C4-2B (cell line): ENCODE results near the gene SEMA4D.
"Not testable (repeated sequence)": the region's sequence is repeated elsewhere in the genome, so short reads cannot be mapped to it uniquely, and the experiment has no call there.

Source experiments
- H3K27ac ChIP-seq: fragments of 450-650 bp; 2 replicates; pipeline ENCODE4 v1.5.1; 2017
- ZFX ChIP-seq: fragments of 450-650 bp; IDR thresholded peaks from 2 replicates; pipeline ENCODE4 v1.6.1; 2017
- TF ChIP-seq, protein P1 (sequence below): fragments of 450-650 bp; conservative IDR thresholded peaks from 2 replicates; pipeline ENCODE4 v1.5.1; 2017; ENCODE audit warnings: mild to moderate bottlenecking

SEMA4D gene

DNA sequence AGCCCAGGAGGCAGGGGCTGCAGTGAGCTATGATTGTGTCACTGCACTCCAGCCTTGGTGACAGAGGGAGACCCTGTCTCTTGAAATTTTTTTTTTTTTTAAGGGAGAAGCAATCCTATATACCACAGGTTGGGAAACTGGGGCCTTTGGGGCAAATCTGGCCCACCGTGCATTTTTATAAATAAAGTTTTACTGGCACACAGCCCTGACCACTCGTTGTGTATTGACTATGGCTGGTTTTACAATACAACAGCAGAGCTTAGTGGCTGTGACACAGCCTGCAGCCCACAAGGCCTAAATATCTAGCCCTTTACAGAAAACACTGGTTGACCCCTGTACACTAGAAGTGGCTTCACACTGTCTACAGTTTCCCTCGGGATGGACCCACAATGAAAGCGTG is 121.6 kb downstream of the SEMA4D start:
- H3K27ac ChIP-seq, result no peak overlapping the region
- no peak for TF ChIP-seq ZFX
- TF ChIP-seq, protein P1, sequence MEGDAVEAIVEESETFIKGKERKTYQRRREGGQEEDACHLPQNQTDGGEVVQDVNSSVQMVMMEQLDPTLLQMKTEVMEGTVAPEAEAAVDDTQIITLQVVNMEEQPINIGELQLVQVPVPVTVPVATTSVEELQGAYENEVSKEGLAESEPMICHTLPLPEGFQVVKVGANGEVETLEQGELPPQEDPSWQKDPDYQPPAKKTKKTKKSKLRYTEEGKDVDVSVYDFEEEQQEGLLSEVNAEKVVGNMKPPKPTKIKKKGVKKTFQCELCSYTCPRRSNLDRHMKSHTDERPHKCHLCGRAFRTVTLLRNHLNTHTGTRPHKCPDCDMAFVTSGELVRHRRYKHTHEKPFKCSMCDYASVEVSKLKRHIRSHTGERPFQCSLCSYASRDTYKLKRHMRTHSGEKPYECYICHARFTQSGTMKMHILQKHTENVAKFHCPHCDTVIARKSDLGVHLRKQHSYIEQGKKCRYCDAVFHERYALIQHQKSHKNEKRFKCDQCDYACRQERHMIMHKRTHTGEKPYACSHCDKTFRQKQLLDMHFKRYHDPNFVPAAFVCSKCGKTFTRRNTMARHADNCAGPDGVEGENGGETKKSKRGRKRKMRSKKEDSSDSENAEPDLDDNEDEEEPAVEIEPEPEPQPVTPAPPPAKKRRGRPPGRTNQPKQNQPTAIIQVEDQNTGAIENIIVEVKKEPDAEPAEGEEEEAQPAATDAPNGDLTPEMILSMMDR, result no peak

DNA sequence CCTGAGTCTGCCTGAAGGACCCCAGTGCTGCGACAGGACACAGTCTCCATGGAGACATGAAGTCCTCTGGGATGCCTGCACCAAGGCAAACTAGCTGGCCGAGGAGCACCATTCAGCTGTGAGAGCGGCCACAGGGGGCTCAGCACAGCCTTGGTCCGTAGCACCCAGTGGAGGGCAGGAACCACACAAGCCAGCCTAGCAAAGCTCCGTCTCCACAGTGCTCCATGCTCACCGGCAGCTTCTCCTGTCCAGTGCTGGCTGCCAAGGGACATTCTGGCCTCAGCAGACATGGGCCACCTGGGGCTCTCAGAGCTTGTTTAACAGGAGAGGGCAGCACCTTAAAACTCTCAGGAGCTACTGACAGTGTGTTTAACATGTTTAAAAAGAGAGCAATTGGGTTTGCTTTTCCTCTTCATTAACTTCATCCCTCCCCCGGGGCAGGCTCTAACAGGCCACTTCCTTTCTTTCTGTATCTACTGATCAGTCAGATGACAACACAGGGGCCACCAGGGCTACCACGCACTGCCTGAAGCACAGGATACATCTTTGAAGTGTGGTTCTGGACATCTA is 122.6 kb downstream of the SEMA4D start:
- TF ChIP-seq ZFX, result no peak
- TF ChIP-seq, protein P1, result no peak
- no peak overlapping the region for H3K27ac ChIP-seq

DNA sequence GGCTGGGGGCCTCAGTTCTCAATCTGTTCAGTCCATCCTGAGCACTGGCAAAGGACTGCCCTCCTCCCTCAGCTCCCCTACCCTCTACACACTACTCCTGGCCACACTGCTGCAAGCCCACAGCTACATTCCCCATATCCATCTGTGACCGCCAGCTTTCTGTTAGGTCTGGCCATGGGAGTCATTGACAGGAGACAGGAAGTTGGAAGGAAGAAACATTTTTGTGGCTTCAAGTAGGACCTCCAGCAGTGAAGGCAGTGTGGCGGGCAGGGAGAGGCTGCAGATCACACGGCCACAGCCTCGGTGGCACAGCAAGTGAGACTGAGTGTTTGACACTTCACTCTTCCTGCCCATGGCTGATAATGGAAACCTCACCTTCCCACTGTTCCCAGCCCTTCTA is 123.7 kb downstream of the SEMA4D start:
- TF ChIP-seq, protein P1, result no peak
- TF ChIP-seq ZFX, result no peak
- H3K27ac ChIP-seq, result no peak overlapping the region

DNA sequence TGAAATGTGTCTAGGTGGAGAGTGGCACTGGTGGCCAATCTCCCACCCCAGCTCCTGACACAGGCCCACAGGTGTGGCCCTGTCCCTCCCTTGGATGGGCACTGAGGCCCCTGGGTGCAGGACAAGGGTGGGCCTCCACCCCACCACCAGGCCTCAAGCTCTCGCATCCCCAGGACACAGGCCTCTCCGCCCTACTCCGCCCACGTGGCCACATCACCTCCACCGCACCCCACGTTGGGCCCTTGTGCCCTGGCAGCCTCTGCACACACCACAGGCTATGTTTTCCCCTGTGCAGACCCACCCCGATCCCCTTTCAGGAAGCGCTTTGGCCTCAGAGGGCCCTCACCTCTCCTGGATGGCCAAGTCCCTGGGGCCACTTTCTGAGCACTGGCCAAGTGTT is 124.9 kb downstream of the SEMA4D start:
- no peak overlapping the region for H3K27ac ChIP-seq
- TF ChIP-seq ZFX, result no peak
- TF ChIP-seq, protein P1, result no peak

DNA sequence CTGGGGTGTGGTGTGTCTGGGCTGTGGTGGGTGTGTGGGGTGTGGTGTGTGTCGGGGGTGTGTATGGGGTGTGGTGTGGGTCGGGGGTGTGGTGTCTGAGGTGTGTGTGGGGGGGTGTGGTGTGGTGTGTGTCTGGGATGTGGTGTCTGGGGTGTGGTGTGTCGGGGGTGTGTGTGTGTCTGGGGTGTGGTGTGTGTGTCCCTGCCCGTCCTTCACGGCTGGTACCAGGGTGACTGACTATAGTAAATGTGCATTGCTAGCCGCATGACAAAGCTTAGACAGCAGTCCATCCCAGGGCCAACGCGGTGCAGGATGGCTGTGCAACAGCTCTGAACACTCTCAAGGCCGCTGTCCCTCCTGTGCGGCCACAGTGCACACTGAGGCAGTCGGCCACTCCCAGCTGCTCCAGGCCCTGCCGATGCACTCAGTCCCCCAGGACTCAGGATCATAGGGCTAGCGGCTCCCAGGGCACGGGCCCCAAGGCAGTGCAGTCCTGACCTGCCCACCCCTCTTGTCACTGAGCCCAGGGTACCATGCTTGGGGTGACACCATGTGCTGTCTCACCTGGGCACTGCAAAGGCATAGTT is 125.6 kb downstream of the SEMA4D start:
- no peak overlapping the region for H3K27ac ChIP-seq

DNA sequence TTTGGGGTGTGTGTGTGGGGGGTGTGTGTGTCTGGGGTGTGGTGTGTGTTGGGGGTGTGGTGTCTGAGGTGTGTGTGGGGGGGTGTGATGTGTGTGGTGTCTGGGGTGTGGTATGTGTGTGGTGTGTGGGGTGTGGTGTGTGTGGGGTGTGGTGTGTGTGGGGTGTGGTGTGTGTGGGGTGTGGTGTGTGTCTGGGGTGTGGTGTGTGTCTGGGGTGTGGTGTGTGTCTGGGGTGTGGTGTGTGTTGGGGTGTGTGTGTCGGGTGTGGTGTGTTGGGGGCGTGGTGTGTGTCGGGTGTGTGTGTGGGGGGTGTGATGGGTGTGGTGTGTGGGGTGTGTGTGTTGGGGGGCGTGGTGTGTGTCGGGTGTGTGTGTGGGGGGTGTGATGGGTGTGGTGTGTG is 126.1 kb downstream of the SEMA4D start:
- not testable (repeated sequence) for H3K27ac ChIP-seq

More for the DNA sequence above, 125.6 kb downstream of the SEMA4D start:
- TF ChIP-seq ZFX, result no peak
- TF ChIP-seq, protein P1, result no peak

DNA sequence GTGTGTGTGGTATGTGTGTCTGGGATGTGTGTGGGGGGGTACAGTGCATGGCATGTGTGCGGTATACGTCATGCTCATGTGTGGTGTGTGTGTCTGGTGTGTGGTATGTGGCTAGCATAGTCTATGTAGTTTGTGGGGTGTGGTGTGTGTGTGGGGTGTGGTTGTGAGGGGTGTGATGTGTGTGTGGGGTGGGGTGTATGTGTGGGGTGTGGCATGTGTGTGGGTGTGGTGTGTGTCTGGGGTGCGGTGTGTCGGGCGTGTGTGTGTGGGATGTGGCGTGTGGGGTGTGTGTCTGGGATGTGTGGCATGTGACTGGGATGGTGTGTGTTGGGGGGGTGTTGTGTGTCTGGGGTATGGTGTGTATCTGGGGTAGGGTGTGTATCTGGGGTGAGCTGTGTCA is 127.3 kb downstream of the SEMA4D start:
- H3K27ac ChIP-seq, result no peak overlapping the region
- TF ChIP-seq ZFX, result no peak
- TF ChIP-seq, protein P1, result no peak

DNA sequence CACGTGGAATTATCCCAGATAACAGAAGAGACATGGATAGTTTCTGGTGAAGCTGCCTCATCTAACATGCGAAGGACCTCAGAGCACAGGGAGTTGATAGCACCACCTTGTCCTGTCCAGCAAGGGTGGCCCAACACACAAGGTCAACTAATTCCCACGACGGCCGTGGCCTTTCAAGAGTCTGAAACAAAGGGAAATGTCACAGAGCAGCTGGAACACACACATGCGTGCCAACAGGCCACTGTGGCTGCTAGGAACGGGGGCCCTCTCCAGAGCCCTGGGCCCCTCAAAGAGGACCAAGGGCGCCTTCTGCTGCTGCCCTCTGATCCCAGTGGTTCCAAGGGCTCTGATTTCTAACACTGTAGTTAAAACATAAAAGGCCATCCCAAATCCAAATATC is 128.9 kb downstream of the SEMA4D start:
- H3K27ac ChIP-seq, result no peak overlapping the region
- no peak for TF ChIP-seq ZFX
- TF ChIP-seq, protein P1, result no peak
